Right cardiac atrium (tissue), 5 donors: ENCODE measurements around the gene KLHL5. TPM values are rescaled to one million over a fixed set of nuclear protein-coding genes. Genes with fewer than 3 reads are reported as not detected.

Experiments
- ATAC-seq, 2 donors: fragments of 200-7000 bp; cut with Tn5 transposase; one replicate each; pipeline versions ENCODE4 v1.8.0 to v1.9.1; 2020; ENCODE audit warnings: moderate library complexity in 2 of 2, mild to moderate bottlenecking in 1 of 2
- DNase-seq, 3 donors: peaks; one replicate each; pipeline ENCODE4 v3.0.0-alpha.2; 2020
- H3K27ac ChIP-seq: one replicate; pipeline ENCODE4 v1.5.1; 2013; ENCODE audit warnings: mild to moderate bottlenecking, low read length, control low read depth, moderate library complexity
- H3K27me3 ChIP-seq: one replicate; pipeline ENCODE4 v1.6.1; 2013; ENCODE audit not compliant: control insufficient read depth, insufficient read depth
- H3K4me1 ChIP-seq: one replicate; pipeline ENCODE4 v1.6.1; 2013; ENCODE audit warnings: low read length; ENCODE audit not compliant: control insufficient read depth, insufficient read depth
- H3K4me3 ChIP-seq: one replicate; pipeline ENCODE4 v1.5.1; 2013; ENCODE audit warnings: low read length, control low read depth
- H3K9me3 ChIP-seq: one replicate; pipeline ENCODE4 v1.6.1; 2013; ENCODE audit warnings: low read length; ENCODE audit not compliant: control insufficient read depth
- WGBS: extraction: QIAGEN DNeasy Blood & Tissue Kit; methylation state at CpG from one replicate; pipeline ENCODE4 v1.1.7; 2013; 5-methylcytosine and 5-hydroxymethylcytosine counted together
- intact Hi-C, 4 donors: fragments of 100-400 bp; cut with DNase I; formaldehyde crosslinking; loops; one replicate each; pipeline versions ENCODE4 v1.11.0 to v1.14.0; 2022 to 2023
- long read RNA-seq, 4 donors: library from polyadenylated mRNA; unstranded; transcript quantifications; one replicate each; pipeline ENCODE4 v2.0.0, GENCODE V29; 2020 to 2021
- polyA plus RNA-seq: library from polyadenylated mRNA; stranded (reverse); fragments of 200-250 nt; gene quantifications from one replicate; pipeline ENCODE4 v1.2.3, GENCODE V29; 2013
- total RNA-seq, 4 donors: library from RNA; stranded (reverse); fragmentation: NEBNext Ultra II Directional; extraction: Animal tissue kit (Norgen Biotek cat#: 25700); gene quantifications; one replicate each; pipeline ENCODE4 v1.2.1, GENCODE V29; 2021
- donor health status: healthy with polysubstance abuse.
- donor health status: DM: no; HTN: yes; CAD: no.
- donor health status: DM: no; HTN: no; CAD: no.
- donor health status: DM: no; HTN: yes; CAD: no; lungs with severe emphysema.
- donor health status: DM: yes; HTN: yes; CAD: no.

KLHL5 gene
- total RNA-seq (10 to 100 TPM; 11.2 to 17.0 (median 15.6) TPM), polyA plus RNA-seq (5.8 TPM)
- long read RNA-seq, donor 1, transcript KLHL5-205 (11 exons, 2,926 nt) = major isoform, 26 of 45 reads
- long read RNA-seq, donor 1, partial matches to known transcripts = 6 of 45 reads
- long read RNA-seq, donor 1, other reads (novel, unspliced or antisense) = 12 of 45 reads
- long read RNA-seq, donor 2, transcript KLHL5-205 (11 exons, 2,926 nt) = major isoform, 8 of 14 reads
- long read RNA-seq, donor 2, partial matches to known transcripts = 1 of 14 reads
- long read RNA-seq, donor 2, other reads (novel, unspliced or antisense) = 4 of 14 reads
- long read RNA-seq, donor 3, partial matches to known transcripts = 14 of 25 reads
- long read RNA-seq, donor 3, other reads (novel, unspliced or antisense) = 4 of 25 reads
- long read RNA-seq, donor 4, transcript KLHL5-205 (11 exons, 2,926 nt) = major isoform, 6 of 14 reads
- long read RNA-seq, donor 4, partial matches to known transcripts = 1 of 14 reads
- long read RNA-seq, donor 4, other reads (novel, unspliced or antisense) = 5 of 14 reads

- no peak within 1 kb of the TSS for H3K4me3 ChIP-seq
- no peak for DNase-seq
- no peaks in the 10 kb centered on the region for H3K9me3 ChIP-seq
- WGBS = 34% methylated on average over 7 of the region's 7 CpGs
- intact Hi-C loops = no loop called here
- ATAC-seq = no peak
- no peak within 1 kb of the TSS for H3K27ac ChIP-seq
- peaks cover 4% of the 10 kb centered on the region for H3K4me1 ChIP-seq
- H3K27me3 ChIP-seq = no peaks in the 10 kb centered on the region
Measured at GRCh38 chr4:39062094-39062769, at the start of gene KLHL5. Gene KLHL5 (plus strand): TSS chr4:39062232. CDS start chr4:39062653, 421 bp downstream.

- 88% methylated on average over 2 of the region's 2 CpGs for WGBS
Measured at GRCh38 chr4:39014028-39014427, 48.0 kb upstream of the KLHL5 start.

GRCh38 chr4:39020130-39020529, 41.9 kb upstream of the KLHL5 start:
- no peak for DNase-seq
- H3K9me3 ChIP-seq = no peaks in the 10 kb centered on the region
- no peak overlapping the region for H3K4me3 ChIP-seq
- H3K4me1 ChIP-seq = no peaks in the 10 kb centered on the region
- H3K27me3 ChIP-seq = no peaks in the 10 kb centered on the region
- 61% methylated on average over 4 of the region's 4 CpGs for WGBS
- H3K27ac ChIP-seq = no peak overlapping the region
- intact Hi-C loops = no loop called here
- no peak for ATAC-seq

More at GRCh38 chr4:39014028-39014427, 48.0 kb upstream of the KLHL5 start:
- Histone ChIP-seq H3K4me3 (no peak overlapping the region), H3K27ac (no peak overlapping the region), H3K9me3 (no peaks in the 10 kb centered on the region), H3K27me3 (no peaks in the 10 kb centered on the region), H3K4me1 (no peaks in the 10 kb centered on the region)
- intact Hi-C loops = no loop called here
- ATAC-seq = no peak
- DNase-seq = no peak

- H3K27me3 ChIP-seq = no peaks in the 10 kb centered on the region
- no peak for DNase-seq
- H3K4me1 ChIP-seq = no peaks in the 10 kb centered on the region
- no peak for ATAC-seq
- WGBS = 83% methylated on average over 3 of the region's 3 CpGs
- no peaks in the 10 kb centered on the region for H3K9me3 ChIP-seq
- H3K27ac ChIP-seq = no peak overlapping the region
- no peak overlapping the region for H3K4me3 ChIP-seq
- intact Hi-C loops = no loop called here
Measured at GRCh38 chr4:39021631-39022030, 40.4 kb upstream of the KLHL5 start.

- 67% methylated on average over 2 of the region's 2 CpGs for WGBS
- no peak overlapping the region for H3K4me3 ChIP-seq
- intact Hi-C loops = no loop called here
- H3K4me1 ChIP-seq = no peaks in the 10 kb centered on the region
- ATAC-seq = no peak
- no peaks in the 10 kb centered on the region for H3K27me3 ChIP-seq
- no peaks in the 10 kb centered on the region for H3K9me3 ChIP-seq
- no peak for DNase-seq
- no peak overlapping the region for H3K27ac ChIP-seq
Measured at GRCh38 chr4:39022241-39022640, 39.8 kb upstream of the KLHL5 start.

- no peak for ATAC-seq
- Histone ChIP-seq H3K4me1 (no peaks in the 10 kb centered on the region), H3K4me3 (no peak overlapping the region), H3K27ac (no peak overlapping the region), H3K9me3 (no peaks in the 10 kb centered on the region), H3K27me3 (no peaks in the 10 kb centered on the region)
- 96% methylated on average over 1 of the region's 1 CpG for WGBS
- intact Hi-C loops = no loop called here
- DNase-seq = no peak
Measured at GRCh38 chr4:39023059-39023458, 39.0 kb upstream of the KLHL5 start.

- Histone ChIP-seq H3K4me3 (no peak overlapping the region), H3K27me3 (no peaks in the 10 kb centered on the region), H3K9me3 (no peaks in the 10 kb centered on the region), H3K27ac (no peak overlapping the region), H3K4me1 (no peaks in the 10 kb centered on the region)
- ATAC-seq (no peak), DNase-seq (no peak)
- 96% methylated on average over 3 of the region's 3 CpGs for WGBS
- intact Hi-C loops = no loop called here
Measured at GRCh38 chr4:39024311-39024865, 37.6 kb upstream of the KLHL5 start.

- no peaks in the 10 kb centered on the region for H3K4me1 ChIP-seq
- H3K27ac ChIP-seq = no peak overlapping the region
- intact Hi-C loops = no loop called here
- DNase-seq (no peak), ATAC-seq (no peak)
- 67% methylated on average over 4 of the region's 4 CpGs for WGBS
- H3K4me3 ChIP-seq = no peak overlapping the region
- H3K27me3 ChIP-seq = no peaks in the 10 kb centered on the region
- H3K9me3 ChIP-seq = no peaks in the 10 kb centered on the region
Measured at GRCh38 chr4:39025552-39026085, 36.4 kb upstream of the KLHL5 start.

GRCh38 chr4:39026096-39026495, 35.9 kb upstream of the KLHL5 start:
- no peak overlapping the region for H3K4me3 ChIP-seq
- H3K4me1 ChIP-seq = no peaks in the 10 kb centered on the region
- ATAC-seq (no peak), DNase-seq (no peak)
- no peaks in the 10 kb centered on the region for H3K9me3 ChIP-seq
- no peak overlapping the region for H3K27ac ChIP-seq
- no peaks in the 10 kb centered on the region for H3K27me3 ChIP-seq
- intact Hi-C loops = no loop called here

GRCh38 chr4:39029752-39030694, 32.0 kb upstream of the KLHL5 start:
- no peaks in the 10 kb centered on the region for H3K4me1 ChIP-seq
- intact Hi-C loops = no loop called here
- no peak overlapping the region for H3K27ac ChIP-seq
- no peak overlapping the region for H3K4me3 ChIP-seq
- no peaks in the 10 kb centered on the region for H3K27me3 ChIP-seq
- DNase-seq = no peak
- H3K9me3 ChIP-seq = no peaks in the 10 kb centered on the region
- no peak for ATAC-seq
